ENCODE measurements around the gene HSF2.

GRCh38 chr6:122476131-122476530 is 76.7 kb downstream of the HSF2 start:
- TF ChIP-seq CTCF (IDR thresholded peaks at IDR 0.05; ENCODE audit: low read depth, low read length, missing input control) (peak; percentile 28), HNF4A (conservative IDR thresholded peaks at IDR 0.05) (no peak), MAX (IDR thresholded peaks at IDR 0.05) (no peak), REST (IDR thresholded peaks at IDR 0.05) (no peak), JUND (IDR thresholded peaks at IDR 0.05) (no peak), FOXA1 (IDR thresholded peaks at IDR 0.05) (no peak), YY1 (IDR thresholded peaks at IDR 0.05) (no peak), HNF4G (IDR thresholded peaks at IDR 0.05) (no peak), TAF1 (conservative IDR thresholded peaks at IDR 0.05) (no peak)

All from liver (tissue), 3 donors.